ENCODE results near the gene TYR.

- no peak for TF ChIP-seq CTCF (IDR thresholded peaks at IDR 0.05)
- TF ChIP-seq EZH2 (IDR thresholded peaks at IDR 0.05; ENCODE audit: borderline replicate concordance, insufficient read depth, low read depth, low read length, poor library complexity, severe bottlenecking) = no peak
These were observed 23.5 kb downstream of the TYR start for GRCh38 chr11:89201138-89201537.
